Occipital lobe (tissue), 2 donors: Measurements from ENCODE around the gene PIK3CB. TPM values are rescaled to one million over a fixed set of nuclear protein-coding genes. Genes with fewer than 3 reads are reported as not detected.
"Not testable (repeated sequence)": the region's sequence is repeated elsewhere in the genome, so short reads cannot be mapped to it uniquely, and the experiment has no call there.

Experiments
- DNase-seq: peaks from one replicate; lab custom pipeline; 2025; lab: John Stamatoyannopoulos, UW
- total RNA-seq: library from RNA; depleted of rRNA; stranded (reverse); fragments of >200 nt; gene quantifications from one replicate; pipeline ENCODE4 v1.2.3, GENCODE V29; 2014

PIK3CB gene
- total RNA-seq, 1 donor from 2014 or later: 39.3 TPM

GRCh38 chr3:138846824-138847223, 12.1 kb upstream of the PIK3CB start:
- not testable (repeated sequence) for DNase-seq

- DNase-seq: no peak
Observed at GRCh38 chr3:138846262-138846791, 11.6 kb upstream of the PIK3CB start.

- DNase-seq: no peak
Observed at GRCh38 chr3:138845771-138846173, 11.0 kb upstream of the PIK3CB start.

GRCh38 chr3:138845181-138845601, 10.5 kb upstream of the PIK3CB start:
- no peak for DNase-seq

- no peak for DNase-seq
Observed at GRCh38 chr3:138842483-138843188, 7.9 kb upstream of the PIK3CB start.

- not testable (repeated sequence) for DNase-seq
Observed at GRCh38 chr3:138838385-138838784, 3.7 kb upstream of the PIK3CB start.

- not testable (repeated sequence) for DNase-seq
Observed at GRCh38 chr3:138835846-138836245, 1.1 kb upstream of the PIK3CB start.

- no peak for DNase-seq
Observed at GRCh38 chr3:138835397-138835757, 649 bp upstream of the PIK3CB start.

- DNase-seq: peak; percentile 64
Observed at GRCh38 chr3:138833899-138834595, 681 bp downstream of the PIK3CB start.

GRCh38 chr3:138832473-138833057, 2.2 kb downstream of the PIK3CB start:
- DNase-seq: not testable (repeated sequence)

GRCh38 chr3:138829886-138830510, 4.7 kb downstream of the PIK3CB start:
- no peak for DNase-seq

- no peak for DNase-seq
Observed at GRCh38 chr3:138829097-138829496, 5.6 kb downstream of the PIK3CB start.

- DNase-seq: no peak
Observed at GRCh38 chr3:138827222-138827621, 7.5 kb downstream of the PIK3CB start.

GRCh38 chr3:138825336-138825735, 9.4 kb downstream of the PIK3CB start:
- DNase-seq: no peak

- no peak for DNase-seq
Observed at GRCh38 chr3:138824114-138824506, 10.6 kb downstream of the PIK3CB start.

- DNase-seq: not testable (repeated sequence)
Observed at GRCh38 chr3:138820379-138820778, 14.3 kb downstream of the PIK3CB start.

GRCh38 chr3:138818185-138818860, 16.4 kb downstream of the PIK3CB start:
- no peak for DNase-seq

- no peak for DNase-seq
Observed at GRCh38 chr3:138817695-138818094, 17.0 kb downstream of the PIK3CB start.

GRCh38 chr3:138812806-138813205, 21.9 kb downstream of the PIK3CB start:
- DNase-seq: no peak

GRCh38 chr3:138809500-138810256, 25.1 kb downstream of the PIK3CB start:
- DNase-seq: no peak
